B cell (primary cell): Measurements from ENCODE around the gene ARHGAP26. TPM values are rescaled to one million over a fixed set of nuclear protein-coding genes. Genes with fewer than 3 reads are reported as not detected.

ENCODE experiments used
- ATAC-seq: fragments of 200-7000 bp; cut with Tn5 transposase; one replicate; pipeline ENCODE4 v1.10.0; 2021; ENCODE audit warnings: low read depth, mild to moderate bottlenecking, moderate number of reproducible peaks, moderate library complexity
- CTCF ChIA-PET: fragments of 350-600 bp; sonication (Branson Sonifier 250); formaldehyde crosslinking; loops from one replicate; lab custom pipeline; 2021; ENCODE audit warnings: antibody characterized with exemption, inconsistent platforms; lab: Charles Lee
- POLR2A ChIA-PET: fragments of 350-600 bp; sonication (Branson Sonifier 250); formaldehyde crosslinking; loops from one replicate; lab custom pipeline; 2021; ENCODE audit warnings: antibody characterized with exemption; lab: Charles Lee
- DNase-seq: peaks from one replicate; pipeline ENCODE4 v3.0.0; 2013
- H2AFZ ChIP-seq: 2 replicates; pipeline ENCODE4 v1.6.1; 2012; ENCODE audit warnings: mild to moderate bottlenecking, low read depth, low read length; ENCODE audit not compliant: insufficient read depth, poor library complexity, severe bottlenecking
- H3K27ac ChIP-seq, 2 donors: 1 replicate in 1 of 2; 2 replicates in 1 of 2; pipeline ENCODE4 v1.5.1; 2012 to 2013; ENCODE audit warnings: low read length in 2 of 2, mild to moderate bottlenecking in 2 of 2, moderate library complexity in 1 of 2
- H3K27me3 ChIP-seq, 4 experiments: fragments of 200-600 bp in 1 of 4; sonication (generic) in 1 of 4; replicated peaks in 1 of 4; 1 replicate in 2 of 4; 2 replicates in 2 of 4; pipeline versions ENCODE4 v1.6.1 to v1.7.0; 2013 to 2016; ENCODE audit warnings: low read length in 3 of 4, mild to moderate bottlenecking in 2 of 4, mixed read lengths in 1 of 4, moderate library complexity in 1 of 4; ENCODE audit not compliant: insufficient read depth in 4 of 4, control insufficient read depth in 3 of 4; ENCODE audit errors: control extremely low read depth in 1 of 4
- H3K36me3 ChIP-seq, 2 experiments: replicated peaks in 1 of 2; 1 replicate in 1 of 2; 2 replicates in 1 of 2; pipeline versions ENCODE4 v1.6.1 to v1.7.1; 2013; ENCODE audit warnings: low read length in 1 of 2; ENCODE audit not compliant: insufficient read depth in 2 of 2, control insufficient read depth in 1 of 2; ENCODE audit errors: control extremely low read depth in 1 of 2, extremely low read depth in 1 of 2
- H3K4me1 ChIP-seq, 2 donors: fragments of 200-600 bp in 1 of 2; sonication (generic) in 1 of 2; 1 replicate in 1 of 2; 2 replicates in 1 of 2; pipeline versions ENCODE4 v1.5.1 to v1.6.1; 2013 to 2017; ENCODE audit warnings: low read length in 2 of 2; ENCODE audit not compliant: control insufficient read depth in 2 of 2, insufficient read depth in 2 of 2
- H3K4me2 ChIP-seq: replicated peaks from 2 replicates; pipeline ENCODE3; 2012; ENCODE audit warnings: mild to moderate bottlenecking, low read depth, low read length; ENCODE audit not compliant: poor library complexity, severe bottlenecking
- H3K4me3 ChIP-seq, 5 experiments: fragments of 200-600 bp in 1 of 5; sonication (generic) in 1 of 5; 1 replicate in 3 of 5; 2 replicates in 2 of 5; pipeline versions ENCODE4 v1.5.1 to v1.7.0; 2011 to 2016; ENCODE audit warnings: low read length in 4 of 5, mild to moderate bottlenecking in 4 of 5, low read depth in 2 of 5, control low read depth in 1 of 5, moderate library complexity in 1 of 5; ENCODE audit not compliant: insufficient read depth in 1 of 5; ENCODE audit errors: control extremely low read depth in 1 of 5, extremely low read depth in 1 of 5
- H3K79me2 ChIP-seq: fragments of 200-600 bp; sonication (generic); one replicate; pipeline ENCODE4 v1.6.0; 2016; ENCODE audit warnings: low read length; ENCODE audit not compliant: control insufficient read depth, insufficient read depth
- H3K9ac ChIP-seq: fragments of 200-600 bp; sonication (generic); 2 replicates; pipeline ENCODE4 v1.6.1; 2017; ENCODE audit warnings: mild to moderate bottlenecking, low read length, moderate library complexity
- H3K9me3 ChIP-seq, 3 donors: one replicate each; pipeline versions ENCODE4 v1.6.1 to v1.7.1; 2013; ENCODE audit warnings: low read length in 2 of 3; ENCODE audit not compliant: control insufficient read depth in 2 of 3, insufficient read depth in 1 of 3; ENCODE audit errors: control extremely low read depth in 1 of 3
- H4K20me1 ChIP-seq: 2 replicates; pipeline ENCODE4 v1.6.0; 2012; ENCODE audit warnings: mild to moderate bottlenecking, low read length; ENCODE audit not compliant: insufficient read depth, control insufficient read depth, poor library complexity, severe bottlenecking
- H3K27ac Mint-ChIP-seq: one replicate; pipeline ENCODE4 v1.8.0; 2021; ENCODE audit warnings: mixed read lengths
- H3K27me3 Mint-ChIP-seq: one replicate; pipeline ENCODE4 v1.8.0; 2021; ENCODE audit warnings: mixed read lengths
- H3K4me1 Mint-ChIP-seq: one replicate; pipeline ENCODE4 v1.8.0; 2021; ENCODE audit warnings: mixed read lengths
- H3K4me3 Mint-ChIP-seq: one replicate; pipeline ENCODE4 v1.8.0; 2021; ENCODE audit warnings: mixed read lengths
- H3K9me3 Mint-ChIP-seq: one replicate; pipeline ENCODE4 v1.8.0; 2022; ENCODE audit warnings: mixed read lengths; ENCODE audit not compliant: insufficient read depth
- EZH2 ChIP-seq: IDR thresholded peaks from 2 replicates; pipeline ENCODE4 v1.6.1; 2012; ENCODE audit warnings: borderline replicate concordance, low read depth, mild to moderate bottlenecking, moderate library complexity, low read length; ENCODE audit not compliant: insufficient read depth, poor library complexity, severe bottlenecking
- WGBS: methylation state at CpG from one replicate; pipeline ENCODE4 v1.1.5; 2013; ENCODE audit warnings: missing lambda C conversion rate; ENCODE audit not compliant: insufficient coverage; 5-methylcytosine and 5-hydroxymethylcytosine counted together
- intact Hi-C: fragments of 100-400 bp; cut with micrococcal nuclease; formaldehyde crosslinking; loops from one replicate; pipeline ENCODE4 v1.10.0; 2022
- polyA plus RNA-seq: library from polyadenylated mRNA; depleted of rRNA; stranded (reverse); fragments of >200 nt; gene quantifications from 2 replicates; pipeline ENCODE4 v1.2.3, GENCODE V29; 2012
- total RNA-seq, 2 donors: library from RNA; stranded (reverse); fragments of 120-200 nt in 1 of 2; gene quantifications; 1 replicate in 1 of 2; 2 replicates in 1 of 2; pipeline versions ENCODE4 v1.2.3 to v1.2.4, GENCODE V29; 2013 to 2022
- TF ChIP-seq, protein P1 (sequence below): fragments of 200-600 bp; IDR thresholded peaks from one replicate; pipeline ENCODE4 v1.8.0; 2022; ENCODE audit warnings: antibody characterized with exemption, mild to moderate bottlenecking

ARHGAP26 gene
- total and polyA plus RNA-seq, 2 donors (not counting 1 experiment from before 2014, with no cell fraction given) = 1.8 to 22.5 TPM

DNA sequence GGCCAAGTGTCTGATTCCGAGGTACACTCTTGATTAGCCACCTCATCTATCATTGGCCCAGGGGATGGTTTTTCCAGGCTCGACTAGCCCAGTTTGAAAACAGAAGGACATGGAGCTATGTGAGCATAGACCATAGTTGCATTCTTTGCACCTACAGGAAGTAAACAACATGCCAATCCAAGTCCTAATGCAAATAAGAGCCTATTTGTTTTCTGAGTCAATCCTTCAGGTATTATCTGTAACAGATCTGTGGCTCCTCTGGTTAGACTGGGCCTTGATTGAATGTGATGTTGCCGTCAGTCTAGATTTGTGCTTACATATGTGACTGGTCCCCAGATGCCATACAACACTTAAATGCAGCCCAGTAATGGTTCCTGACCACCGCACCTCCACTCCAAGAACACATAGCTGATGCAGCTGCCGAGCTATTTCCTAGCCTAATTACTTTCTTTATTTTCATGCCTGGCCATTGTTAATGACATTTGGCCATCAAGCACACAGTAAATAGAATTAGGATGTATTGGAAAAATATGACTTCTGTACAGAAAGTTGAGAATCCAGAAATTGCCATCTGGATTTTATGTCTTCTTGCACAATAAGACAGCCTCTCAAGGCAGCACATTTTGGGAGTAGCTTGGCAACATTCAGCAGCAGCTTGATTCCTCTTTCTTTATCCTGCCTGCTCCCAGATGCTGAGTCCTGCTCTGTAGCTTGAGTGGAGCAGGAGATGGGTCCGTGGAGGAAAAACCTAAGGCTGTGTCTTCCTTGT, 29.5 kb upstream of the ARHGAP26 start:
- TF ChIP-seq, protein P1, sequence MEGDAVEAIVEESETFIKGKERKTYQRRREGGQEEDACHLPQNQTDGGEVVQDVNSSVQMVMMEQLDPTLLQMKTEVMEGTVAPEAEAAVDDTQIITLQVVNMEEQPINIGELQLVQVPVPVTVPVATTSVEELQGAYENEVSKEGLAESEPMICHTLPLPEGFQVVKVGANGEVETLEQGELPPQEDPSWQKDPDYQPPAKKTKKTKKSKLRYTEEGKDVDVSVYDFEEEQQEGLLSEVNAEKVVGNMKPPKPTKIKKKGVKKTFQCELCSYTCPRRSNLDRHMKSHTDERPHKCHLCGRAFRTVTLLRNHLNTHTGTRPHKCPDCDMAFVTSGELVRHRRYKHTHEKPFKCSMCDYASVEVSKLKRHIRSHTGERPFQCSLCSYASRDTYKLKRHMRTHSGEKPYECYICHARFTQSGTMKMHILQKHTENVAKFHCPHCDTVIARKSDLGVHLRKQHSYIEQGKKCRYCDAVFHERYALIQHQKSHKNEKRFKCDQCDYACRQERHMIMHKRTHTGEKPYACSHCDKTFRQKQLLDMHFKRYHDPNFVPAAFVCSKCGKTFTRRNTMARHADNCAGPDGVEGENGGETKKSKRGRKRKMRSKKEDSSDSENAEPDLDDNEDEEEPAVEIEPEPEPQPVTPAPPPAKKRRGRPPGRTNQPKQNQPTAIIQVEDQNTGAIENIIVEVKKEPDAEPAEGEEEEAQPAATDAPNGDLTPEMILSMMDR = no peak
- Mint-ChIP-seq H3K27ac (no peak overlapping the region), H3K9me3 (no peaks in the 10 kb centered on the region), H3K4me1 (no peaks in the 10 kb centered on the region), H3K27me3 (peaks cover 24% of the 10 kb centered on the region), H3K4me3 (no peak overlapping the region)
- 98% methylated on average over 4 of the region's 6 CpGs for WGBS
- ChIA-PET CTCF (interaction anchor here (1.2 to 16.4 kb wide), 5 partner anchors 8 to 143 kb away, joined by 3 to 616 read pairs (median 6); no protein-coding TSS in a partner anchor), POLR2A (no interaction called here)
- intact Hi-C loops = no loop called here
- no peaks in the 10 kb centered on the region for H3K36me3 ChIP-seq
- H3K4me3 ChIP-seq = no peak overlapping the region
- no peaks in the 10 kb centered on the region for H3K79me2 ChIP-seq
- DNase-seq (no peak), ATAC-seq (no peak)
- no peaks in the 10 kb centered on the region for H3K4me1 ChIP-seq
- H3K4me2 ChIP-seq = no peak overlapping the region
- H2AFZ ChIP-seq = no peak overlapping the region
- no peak overlapping the region for H3K27ac ChIP-seq
- peaks cover 0 to 5% (median 0%) of the 10 kb centered on the region in 4 experiments for H3K27me3 ChIP-seq
- H3K9ac ChIP-seq = no peak overlapping the region
- H3K9me3 ChIP-seq = no peaks in the 10 kb centered on the region
- H4K20me1 ChIP-seq = no peaks in the 10 kb centered on the region

- H3K27ac Mint-ChIP-seq = no peak overlapping the region
- Histone ChIP-seq H3K36me3 (no peaks in the 10 kb centered on the region), H3K4me3 (no peak overlapping the region), H3K27me3 (peaks cover 0 to 5% (median 0%) of the 10 kb centered on the region in 4 experiments), H3K9me3 (no peaks in the 10 kb centered on the region), H3K4me1 (no peaks in the 10 kb centered on the region), H2AFZ (no peak overlapping the region), H4K20me1 (no peaks in the 10 kb centered on the region), H3K4me2 (no peak overlapping the region), H3K9ac (no peak overlapping the region), H3K79me2 (no peaks in the 10 kb centered on the region), H3K27ac (no peak overlapping the region)
- H3K27me3 Mint-ChIP-seq = peaks cover 19% of the 10 kb centered on the region
- H3K4me3 Mint-ChIP-seq = no peak overlapping the region
- CTCF ChIA-PET = interaction anchor here (1.0 to 16.4 kb wide), 5 partner anchors 30 to 139 kb away, joined by 3 to 616 read pairs (median 12); no protein-coding TSS in a partner anchor
- TF ChIP-seq, protein P1 = no peak
- no peak for TF ChIP-seq EZH2
- ATAC-seq (no peak), DNase-seq (no peak)
- no peaks in the 10 kb centered on the region for H3K4me1 Mint-ChIP-seq
- intact Hi-C loops = no loop called here
- WGBS = 67% methylated on average over 2 of the region's 7 CpGs
- H3K9me3 Mint-ChIP-seq = no peaks in the 10 kb centered on the region
- POLR2A ChIA-PET = no interaction called here
Observed at GRCh38 chr5:142743592-142744441, 26.4 kb upstream of the ARHGAP26 start.
